GM18498 (cell line): Measurements from ENCODE around the gene BAIAP2L1.

Source experiments
- ATAC-seq: cut with Tn5 transposase; IDR thresholded peaks from one replicate; pipeline ENCODE4 v1.9.1; 2021; ENCODE audit warnings: mild to moderate bottlenecking, moderate library complexity; ENCODE audit not compliant: unreplicated experiment

The BAIAP2L1 gene

DNA sequence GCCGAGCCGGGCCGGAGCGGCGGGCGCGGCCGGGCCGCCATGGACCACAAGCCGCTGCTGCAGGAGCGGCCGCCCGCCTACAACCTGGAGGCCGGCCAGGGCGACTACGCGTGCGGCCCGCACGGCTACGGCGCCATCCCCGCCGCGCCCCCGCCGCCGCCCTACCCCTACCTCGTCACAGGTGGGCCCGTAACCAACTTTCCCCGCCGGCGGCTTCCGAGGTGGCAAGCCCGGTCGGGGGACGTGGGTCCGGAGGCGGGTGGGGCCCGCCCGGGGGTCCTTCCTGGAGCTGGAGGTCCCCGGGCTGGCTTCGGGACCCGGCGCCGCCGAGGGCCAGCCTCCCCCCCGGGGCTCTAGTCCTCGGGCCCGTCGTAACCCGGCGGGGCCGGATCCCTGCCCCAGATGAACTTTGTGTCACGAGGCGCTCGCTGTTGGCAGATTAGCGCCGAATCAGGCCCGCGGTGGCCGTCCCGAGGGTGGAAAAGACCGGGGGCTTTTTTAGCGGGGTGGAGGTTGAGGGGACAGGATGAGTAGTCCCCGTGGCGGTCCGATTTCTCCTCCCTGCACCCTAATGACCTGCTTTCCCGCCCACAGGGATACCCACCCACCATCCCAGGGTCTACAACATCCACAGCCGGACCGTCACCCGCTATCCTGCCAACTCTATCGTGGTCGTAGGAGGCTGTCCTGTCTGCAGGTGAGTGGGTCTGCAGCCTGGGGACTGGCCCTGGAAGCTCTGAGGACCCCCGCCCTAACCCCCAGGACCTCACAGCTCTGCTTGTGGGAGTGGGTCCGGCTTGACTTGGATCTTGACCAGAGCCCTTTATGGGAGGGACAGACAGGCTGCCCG lies 118.9 kb downstream of the BAIAP2L1 start:
- peak; percentile 45 for ATAC-seq

DNA sequence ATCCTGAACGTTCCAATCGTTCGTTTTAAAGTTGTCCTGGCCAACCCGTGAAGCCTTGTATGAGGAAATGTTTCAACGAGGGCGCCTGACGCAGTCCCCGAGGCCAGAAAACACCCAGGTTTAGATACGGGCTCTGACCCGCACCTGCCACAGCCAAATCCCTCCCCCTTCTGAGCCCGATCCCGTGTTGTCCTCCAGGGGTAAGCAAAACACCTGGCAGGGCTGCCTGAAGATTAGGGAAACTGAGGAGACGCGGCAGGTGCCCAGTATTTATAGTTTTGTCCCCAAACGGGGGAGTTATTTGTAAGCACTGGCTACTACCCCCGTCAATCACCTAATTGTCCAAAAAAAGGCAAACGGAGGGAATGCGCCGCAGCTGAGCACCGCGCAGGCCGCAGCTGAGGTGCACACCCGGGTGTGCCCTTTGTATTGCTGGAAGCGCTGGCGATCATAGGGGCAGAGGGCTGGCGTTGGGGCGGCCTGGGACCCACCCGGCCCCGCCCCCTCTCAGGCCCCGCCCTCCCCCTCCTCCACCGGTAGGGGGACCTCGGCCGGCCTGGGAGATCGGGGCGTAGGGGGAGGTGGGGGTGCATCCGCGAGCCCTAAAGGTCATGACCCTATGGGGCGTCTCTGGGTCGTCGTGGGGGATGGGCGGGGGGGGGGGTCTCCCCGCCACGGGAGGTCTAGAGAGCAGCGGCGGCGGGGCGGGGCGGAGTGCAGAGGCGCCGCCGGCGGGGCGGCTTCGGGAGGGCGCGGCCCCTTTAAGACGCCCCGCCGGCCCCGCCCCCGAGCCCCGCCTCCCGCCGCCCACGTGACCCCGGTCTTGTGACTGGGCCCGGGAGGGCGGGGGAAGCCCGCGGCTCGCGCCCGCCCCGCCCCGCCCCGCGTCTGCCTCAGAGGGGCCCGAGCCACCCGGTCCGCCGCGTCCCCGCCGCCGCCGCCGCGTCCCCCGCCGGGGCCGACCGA lies 119.8 kb downstream of the BAIAP2L1 start, which contains the start of gene BRI3:
BRI3 (plus strand) TSS at position 896 of the 966 bp plus-strand sequence. CDS start 110 bp downstream, outside the sequence.
- peak; percentile 84 for ATAC-seq

DNA sequence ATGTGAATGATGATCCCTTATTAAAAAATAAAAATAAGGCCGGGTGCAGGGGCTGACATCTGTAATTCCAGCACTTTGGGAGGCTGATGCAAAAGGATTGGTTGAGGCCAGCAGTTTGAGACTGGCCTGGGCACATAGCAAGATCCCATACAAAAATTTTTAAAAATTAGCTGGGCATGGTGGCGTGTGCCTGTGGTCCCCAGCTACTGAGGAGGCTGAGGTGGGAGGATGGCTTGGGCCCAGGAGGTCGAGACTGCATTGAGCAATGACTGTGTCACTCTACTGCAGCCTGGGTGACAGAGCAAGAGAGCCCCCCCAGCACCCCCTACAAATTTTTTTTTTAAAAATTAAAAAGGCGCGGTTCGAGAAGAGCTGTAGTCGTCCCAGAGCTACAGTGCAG lies 120.6 kb downstream of the BAIAP2L1 start:
- no peak for ATAC-seq

DNA sequence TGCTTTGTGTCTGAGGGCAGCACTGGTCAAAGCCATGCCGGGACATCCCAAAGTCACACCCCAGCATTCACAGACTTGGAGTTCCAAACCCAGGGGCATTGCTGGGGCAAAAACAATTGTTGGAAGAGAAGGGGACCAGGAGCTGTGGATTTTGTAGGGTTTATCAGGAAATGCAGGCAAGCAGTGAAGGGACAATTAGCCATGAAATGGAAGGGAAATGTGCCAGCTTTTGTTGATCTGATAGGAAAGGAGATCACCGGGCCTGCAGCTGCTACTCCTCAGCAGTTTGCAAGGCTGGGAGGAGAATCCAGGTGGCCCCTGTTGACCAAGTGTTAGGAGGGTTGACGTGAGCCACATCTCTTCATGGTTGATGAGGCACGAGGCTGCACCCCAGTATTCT lies 122.0 kb downstream of the BAIAP2L1 start:
- ATAC-seq, result no peak

- no peak for ATAC-seq
Measured at GRCh38 chr7:98278408-98278807, 122.5 kb downstream of the BAIAP2L1 start.

GRCh38 chr7:98276241-98276761 lies 124.6 kb downstream of the BAIAP2L1 start:
- no peak for ATAC-seq

- ATAC-seq, result no peak
Measured at GRCh38 chr7:98267303-98267702, 133.6 kb downstream of the BAIAP2L1 start.

- ATAC-seq, result no peak
Measured at GRCh38 chr7:98266840-98267239, 134.1 kb downstream of the BAIAP2L1 start.

DNA sequence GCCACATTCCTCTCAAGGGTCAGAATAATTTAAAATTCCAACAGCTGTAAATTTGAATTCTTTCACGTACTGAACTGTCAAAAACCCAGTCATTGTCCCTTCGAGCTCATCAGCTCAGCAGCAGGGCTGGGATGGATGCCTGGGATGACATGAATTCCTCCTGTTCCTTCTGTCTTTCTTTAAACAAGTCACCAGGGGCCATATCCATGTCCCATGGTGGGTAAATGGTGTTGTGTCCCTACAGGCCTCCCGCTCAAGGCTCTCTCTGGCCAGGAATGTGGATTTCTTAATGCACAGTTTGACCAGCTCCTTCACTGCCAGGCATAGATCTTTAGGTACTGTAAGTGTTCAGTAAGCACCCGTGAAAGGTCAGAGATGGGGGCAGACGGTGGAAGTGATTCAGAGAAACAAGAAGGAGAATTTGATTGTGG lies 135.0 kb downstream of the BAIAP2L1 start:
- ATAC-seq, result no peak

DNA sequence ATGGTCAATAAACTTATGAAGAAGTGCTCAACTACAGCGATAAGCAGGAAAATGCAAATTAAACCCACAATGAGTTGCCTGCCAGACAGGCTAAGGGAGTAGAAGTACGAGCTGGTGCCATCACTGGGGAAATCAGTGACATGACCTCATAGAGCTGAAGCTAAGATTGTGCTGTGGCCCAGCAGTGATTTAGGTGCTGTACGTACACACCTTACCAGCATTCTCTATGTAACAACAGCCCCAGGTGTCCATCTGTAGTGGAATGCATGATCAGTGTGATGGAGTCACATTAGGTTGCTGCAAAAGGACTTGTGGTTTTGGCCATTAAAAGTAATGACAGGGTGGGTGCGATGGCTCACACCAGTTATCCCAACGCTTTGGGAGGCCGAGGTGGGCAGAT lies 143.2 kb downstream of the BAIAP2L1 start:
- ATAC-seq, result no peak

DNA sequence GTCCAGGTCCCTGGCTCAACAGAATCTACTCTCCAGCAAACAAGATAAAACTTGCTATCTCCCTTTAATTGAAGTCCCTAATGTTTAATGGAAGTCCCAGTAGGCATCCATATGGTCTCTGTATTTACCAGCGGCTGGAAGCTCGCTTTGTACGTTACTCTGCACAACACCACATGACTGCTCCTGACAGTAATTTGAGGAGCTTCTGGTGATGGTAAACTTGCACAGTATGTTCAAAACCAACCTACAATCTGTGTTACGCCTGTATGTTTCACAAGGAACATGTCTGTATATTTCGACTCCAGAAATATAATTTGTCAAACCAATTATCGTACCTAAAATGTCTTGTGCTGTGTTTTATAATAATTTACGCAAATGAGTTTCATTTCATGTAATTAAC lies 144.5 kb downstream of the BAIAP2L1 start:
- no peak for ATAC-seq

DNA sequence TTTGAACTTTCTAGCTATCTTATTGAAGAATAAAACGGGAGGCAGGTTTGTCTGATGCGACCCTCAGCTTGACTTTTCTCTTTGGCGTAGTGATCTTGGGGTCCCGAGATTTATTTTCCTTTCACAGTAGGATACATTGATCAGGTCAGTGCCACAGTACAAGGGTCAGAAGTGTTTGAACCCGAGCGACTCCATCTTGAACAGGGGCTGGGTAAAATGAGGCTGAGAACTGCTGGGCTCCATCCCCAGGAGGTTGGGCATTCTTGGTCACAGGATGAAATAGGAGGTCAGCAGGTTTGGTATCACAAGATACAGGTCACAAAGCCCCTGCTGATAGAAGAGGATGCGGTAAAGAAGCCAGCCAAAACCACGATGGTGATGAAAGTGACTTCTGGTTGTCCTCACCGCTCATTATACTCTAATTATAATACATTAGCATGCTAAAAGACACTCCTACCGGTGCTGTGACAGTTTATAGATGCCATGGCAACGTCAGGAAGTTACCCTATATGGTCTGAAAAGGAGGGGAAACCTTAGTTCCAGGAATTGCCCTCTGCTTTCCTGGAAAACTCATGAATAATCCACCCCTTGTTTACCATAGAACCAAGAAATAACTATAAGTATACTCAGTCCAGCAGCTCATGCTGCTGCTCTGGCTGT lies 145.8 kb downstream of the BAIAP2L1 start:
- ATAC-seq, result no peak

DNA sequence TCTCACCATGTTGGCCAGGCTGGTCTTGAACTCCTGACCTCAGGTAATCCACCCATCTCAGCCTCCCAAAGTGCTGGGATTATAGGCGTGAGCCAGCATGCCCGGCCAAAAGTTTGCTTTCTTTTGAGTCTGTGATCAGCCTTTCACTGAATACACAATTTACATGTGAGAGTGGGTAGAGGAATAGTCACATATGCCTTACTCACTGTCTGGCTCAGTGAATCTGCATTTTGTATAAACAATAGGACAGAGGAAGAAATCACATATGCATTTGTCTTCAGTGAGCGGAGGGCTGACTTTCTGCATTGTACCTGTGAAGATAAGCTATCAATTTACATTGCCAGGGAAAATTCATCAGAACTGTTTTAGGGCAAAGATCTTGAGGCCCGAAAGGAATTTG lies 146.4 kb downstream of the BAIAP2L1 start:
- ATAC-seq, result no peak

- peak; percentile 36 for ATAC-seq
Measured at GRCh38 chr7:98252425-98253054, 148.3 kb downstream of the BAIAP2L1 start.

GRCh38 chr7:98251601-98252424 lies 149.1 kb downstream of the BAIAP2L1 start, which contains the start of gene TECPR1:
Gene TECPR1 (minus strand): TSS chr7:98252232. CDS start chr7:98246146, 6,086 bp downstream.
- ATAC-seq, result peak; percentile 99

- peak; percentile 21 for ATAC-seq
Measured at GRCh38 chr7:98251231-98251600, 149.7 kb downstream of the BAIAP2L1 start.

DNA sequence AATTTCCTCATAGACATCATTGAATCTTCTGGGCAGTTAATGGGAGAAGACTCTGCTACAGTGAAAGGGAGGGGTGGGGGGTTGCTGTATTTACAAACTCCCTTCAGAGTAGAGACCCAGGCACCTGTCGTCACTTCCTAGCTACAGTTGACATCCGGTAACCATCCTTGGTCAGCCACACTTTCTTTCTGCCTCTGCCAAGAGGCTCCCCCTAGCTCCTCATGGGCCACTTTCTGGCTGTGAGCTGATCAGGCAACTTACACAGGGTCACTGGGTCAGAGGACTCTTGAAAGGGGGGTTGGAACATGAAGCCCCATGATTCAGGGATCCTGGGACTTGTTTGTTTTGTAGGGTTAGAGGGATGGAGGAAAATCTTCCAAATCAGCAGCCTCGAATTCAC lies 150.1 kb downstream of the BAIAP2L1 start:
- no peak for ATAC-seq

DNA sequence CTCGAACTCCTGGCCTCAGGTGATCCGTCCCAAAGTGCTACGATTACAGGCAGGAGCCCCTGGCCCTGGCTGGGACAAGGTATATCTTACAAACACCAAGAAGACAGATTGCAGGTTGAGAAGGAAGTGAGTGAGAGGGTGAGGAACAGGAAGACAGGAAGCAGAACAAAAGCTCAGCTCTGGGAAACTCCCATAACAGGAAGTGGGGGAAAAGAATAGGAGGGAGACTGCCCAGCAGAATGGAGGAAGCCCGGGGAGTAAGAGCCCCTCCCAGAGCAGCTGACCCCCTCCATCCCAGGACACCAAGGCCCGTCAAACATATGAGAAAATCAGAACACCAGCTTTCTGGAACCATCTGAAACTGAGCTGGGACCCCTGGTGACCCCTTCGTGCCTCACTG lies 151.8 kb downstream of the BAIAP2L1 start:
- no peak for ATAC-seq

DNA sequence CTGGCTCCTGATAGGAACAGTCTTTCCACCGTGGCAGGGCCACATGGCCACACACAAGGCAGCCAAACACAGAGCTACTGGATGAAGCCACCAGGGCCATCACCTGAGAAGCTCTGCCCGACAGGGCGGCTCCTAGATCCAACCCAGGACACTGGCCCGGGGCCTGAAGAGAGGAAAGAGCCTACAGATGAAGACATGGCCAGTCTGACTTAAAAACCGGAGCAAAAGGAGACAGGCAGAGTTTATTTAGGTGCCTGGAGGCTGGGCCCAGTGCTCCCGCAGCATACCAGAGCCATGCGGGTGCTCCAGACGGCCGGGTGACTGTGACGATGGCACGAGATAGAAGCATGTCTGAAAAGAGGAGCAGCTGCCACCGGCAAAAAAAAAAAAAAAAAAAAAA lies 152.7 kb downstream of the BAIAP2L1 start:
- ATAC-seq, result no peak
